Keratinocyte (primary cell): ENCODE data around the gene CAPN15. TPM values are rescaled to one million over a fixed set of nuclear protein-coding genes. Genes with fewer than 3 reads are reported as not detected.
"Not testable (repeated sequence)": the region's sequence is repeated elsewhere in the genome, so short reads cannot be mapped to it uniquely, and the experiment has no call there.

ENCODE experiments used
- DNase-seq: peaks from one replicate; pipeline ENCODE4 v3.0.0-alpha.2; 2011; ENCODE audit warnings: low read depth, missing footprints, low spot score
- FAIRE-seq: peaks from 2 replicates; lab custom pipeline; 2011; peaks lifted over from hg19 to GRCh38; lab: Jason Lieb, UNC
- H2AFZ ChIP-seq: 2 replicates; pipeline ENCODE4 v1.6.0; 2012; ENCODE audit warnings: low read length, control low read depth, inconsistent platforms; ENCODE audit not compliant: control insufficient read depth
- H3K27ac ChIP-seq: 2 replicates; pipeline ENCODE4 v1.5.1; 2011; ENCODE audit warnings: low read length; ENCODE audit not compliant: control insufficient read depth, insufficient read depth
- H3K27me3 ChIP-seq: 3 replicates; pipeline ENCODE4 v1.6.0; 2011; ENCODE audit warnings: low read length; ENCODE audit not compliant: control insufficient read depth, insufficient read depth; ENCODE audit errors: extremely low read depth
- H3K36me3 ChIP-seq, 2 experiments: 2 replicates in 1 of 2; 3 replicates in 1 of 2; pipeline ENCODE4 v1.5.1; 2011; ENCODE audit warnings: low read length in 2 of 2, mild to moderate bottlenecking in 1 of 2; ENCODE audit not compliant: control insufficient read depth in 2 of 2, insufficient read depth in 2 of 2; ENCODE audit errors: extremely low read depth in 1 of 2
- H3K4me1 ChIP-seq: 3 replicates; pipeline ENCODE4 v1.5.1; 2011; ENCODE audit warnings: low read length; ENCODE audit not compliant: control insufficient read depth, insufficient read depth; ENCODE audit errors: extremely low read depth
- H3K4me2 ChIP-seq: 3 replicates; pipeline ENCODE4 v1.6.0; 2011; ENCODE audit warnings: low read depth, low read length; ENCODE audit not compliant: control insufficient read depth, insufficient read depth; ENCODE audit errors: extremely low read depth
- H3K4me3 ChIP-seq, 3 experiments: fragments of 200-600 bp in 1 of 3; sonication (generic) in 1 of 3; 2 replicates in 2 of 3; 3 replicates in 1 of 3; pipeline ENCODE4 v1.5.1; 2011 to 2016; ENCODE audit warnings: low read length in 3 of 3, mild to moderate bottlenecking in 3 of 3, control low read depth in 2 of 3, inconsistent platforms in 1 of 3, low read depth in 1 of 3, mixed read lengths in 1 of 3, mixed run types in 1 of 3, moderate library complexity in 1 of 3; ENCODE audit not compliant: control insufficient read depth in 2 of 3, insufficient read depth in 2 of 3; ENCODE audit errors: extremely low read depth in 1 of 3
- H3K79me2 ChIP-seq: 2 replicates; pipeline ENCODE4 v1.6.0; 2012; ENCODE audit warnings: low read length; ENCODE audit not compliant: control insufficient read depth, insufficient read depth
- H3K9ac ChIP-seq: 3 replicates; pipeline ENCODE4 v1.6.0; 2011; ENCODE audit warnings: low read length; ENCODE audit not compliant: control insufficient read depth, insufficient read depth; ENCODE audit errors: extremely low read depth
- H3K9me1 ChIP-seq: 3 replicates; pipeline ENCODE4 v1.6.0; 2011; ENCODE audit warnings: low read length; ENCODE audit not compliant: control insufficient read depth, insufficient read depth; ENCODE audit errors: extremely low read depth
- H3K9me3 ChIP-seq: 2 replicates; pipeline ENCODE4 v1.5.1; 2012; ENCODE audit warnings: low read depth, low read length; ENCODE audit not compliant: control insufficient read depth
- H4K20me1 ChIP-seq: 3 replicates; pipeline ENCODE4 v1.6.0; 2011; ENCODE audit warnings: low read length; ENCODE audit not compliant: control insufficient read depth, insufficient read depth; ENCODE audit errors: extremely low read depth
- CTCF ChIP-seq, 3 experiments: IDR thresholded peaks in 1 of 3; conservative IDR thresholded peaks in 1 of 3; optimal IDR thresholded peaks in 1 of 3; 2 replicates in 2 of 3; 3 replicates in 1 of 3; pipeline versions ENCODE3 to v1.5.1; 2011; ENCODE audit warnings: low read length in 3 of 3, mild to moderate bottlenecking in 3 of 3, moderate library complexity in 2 of 3, control low read depth in 1 of 3, inconsistent platforms in 1 of 3; ENCODE audit not compliant: insufficient read depth in 2 of 3; ENCODE audit errors: extremely low read depth in 1 of 3
- EZH2 ChIP-seq: IDR thresholded peaks from one replicate; pipeline ENCODE4 v1.6.1; 2012; ENCODE audit warnings: inconsistent platforms, mild to moderate bottlenecking, low read length, moderate library complexity
- dilution Hi-C: fragments of 300-500 bp; cut with MboI; formaldehyde crosslinking; loops from one replicate; pipeline ENCODE4 v1.7.0; 2020; ENCODE audit warnings: low sequenced_read_pairs; ENCODE audit not compliant: extremely low pct_ligation_motif_present
- polyA minus RNA-seq, 3 experiments: library from RNA; depleted of rRNA, polyadenylated mRNA; stranded (reverse); fragments of >200 nt; gene quantifications; 1 replicate in 1 of 3; 2 replicates in 1 of 3; 3 replicates in 1 of 3; pipeline ENCODE4 v1.2.3, GENCODE V29; 2011
- polyA plus RNA-seq, 5 experiments: library from polyadenylated mRNA; depleted of rRNA in 3 of 5; stranded (reverse) in 3 of 5; stranded (forward) in 1 of 5; unstranded in 1 of 5; fragments of >200 nt; gene quantifications; 1 replicate in 1 of 5; 2 replicates in 3 of 5; 3 replicates in 1 of 5; pipeline versions ENCODE4 v1.2.1 to v1.2.3, GENCODE V29; 2011 to 2012; ENCODE audit warnings: missing spikeins in 2 of 5, low read depth in 1 of 5, low replicate concordance in 1 of 5

The CAPN15 gene
- polyA plus RNA-seq (7.9 to 15.1 TPM (median 10.7 TPM) in 3 replicates), polyA minus RNA-seq (12.1 to 20.5 TPM (median 13.6 TPM) in 3 replicates)
- polyA plus RNA-seq (2011; ENCODE audit: low read depth) = 1.9 TPM
- polyA plus RNA-seq (2011; cell fraction: cytosol; rRNA removed) = 4.6 and 13.9 TPM in 2 replicates
- 22.8 and 35.0 TPM in 2 replicates for polyA plus RNA-seq (2011; cell fraction: nucleus; rRNA removed)
- 11.5 and 25.5 TPM in 2 replicates for polyA plus RNA-seq (2012; ENCODE audit: low replicate concordance)
- polyA minus RNA-seq (2011; cell fraction: cytosol; rRNA and poly(A)+ RNA removed) = 116 TPM
- 25.5 and 35.6 TPM in 2 replicates for polyA minus RNA-seq (2011; cell fraction: nucleus; rRNA and poly(A)+ RNA removed)

- TF ChIP-seq EZH2 (no peak), CTCF (optimal IDR thresholded peaks at IDR 0.05 in 1 of 3, IDR thresholded peaks at IDR 0.05 in 1 of 3, conservative IDR thresholded peaks at IDR 0.05 in 1 of 3; ENCODE audit: extremely low read depth in 1 of 3, insufficient read depth in 2 of 3, low read length in 3 of 3) (no peak)
- peak within 1 kb of the TSS; percentile 93 for H3K4me2 ChIP-seq
- H3K9me3 ChIP-seq = no peaks in the 10 kb centered on the region
- H3K4me1 ChIP-seq = peaks cover 29% of the 10 kb centered on the region
- H3K36me3 ChIP-seq = peaks cover 0 to 8% of the 10 kb centered on the region in 2 experiments
- FAIRE-seq = no peak
- peak within 1 kb of the TSS; percentile 33 for H2AFZ ChIP-seq
- H3K27ac ChIP-seq = peak within 1 kb of the TSS; percentile 83
- no peak for DNase-seq
- peaks cover 25% of the 10 kb centered on the region for H4K20me1 ChIP-seq
- peaks cover 67% of the 10 kb centered on the region for H3K79me2 ChIP-seq
- dilution Hi-C loops = no loop called here
- H3K27me3 ChIP-seq = no peaks in the 10 kb centered on the region
- peak within 1 kb of the TSS; percentile 89 for H3K9ac ChIP-seq
- H3K9me1 ChIP-seq = peaks cover 4% of the 10 kb centered on the region
- H3K4me3 ChIP-seq = peak within 1 kb of the TSS; percentile 87 to 95 (median 90)
These were observed at the start of gene CAPN15 for GRCh38 chr16:527015-527903. Gene CAPN15, plus strand, starts transcription at chr16:527712. Its CDS starts 19,127 bp downstream, at chr16:546839.

GRCh38 chr16:478287-478686, 49.2 kb upstream of the CAPN15 start:
- H2AFZ ChIP-seq, FAIRE-seq, H4K20me1 ChIP-seq, H3K9me1 ChIP-seq, H3K27me3 ChIP-seq, DNase-seq, dilution Hi-C loops, H3K4me2 ChIP-seq, H3K4me1 ChIP-seq, H3K27ac ChIP-seq, H3K9me3 ChIP-seq, H3K79me2 ChIP-seq, H3K9ac ChIP-seq, H3K4me3 ChIP-seq: not testable (repeated sequence)
- peaks cover 8 to 12% of the 10 kb centered on the region in 2 experiments for H3K36me3 ChIP-seq
